Measurements from ENCODE around the gene CACNA1C.

- TF ChIP-seq POLR2A (IDR thresholded peaks at IDR 0.05) = no peak
- TF ChIP-seq, protein P1, sequence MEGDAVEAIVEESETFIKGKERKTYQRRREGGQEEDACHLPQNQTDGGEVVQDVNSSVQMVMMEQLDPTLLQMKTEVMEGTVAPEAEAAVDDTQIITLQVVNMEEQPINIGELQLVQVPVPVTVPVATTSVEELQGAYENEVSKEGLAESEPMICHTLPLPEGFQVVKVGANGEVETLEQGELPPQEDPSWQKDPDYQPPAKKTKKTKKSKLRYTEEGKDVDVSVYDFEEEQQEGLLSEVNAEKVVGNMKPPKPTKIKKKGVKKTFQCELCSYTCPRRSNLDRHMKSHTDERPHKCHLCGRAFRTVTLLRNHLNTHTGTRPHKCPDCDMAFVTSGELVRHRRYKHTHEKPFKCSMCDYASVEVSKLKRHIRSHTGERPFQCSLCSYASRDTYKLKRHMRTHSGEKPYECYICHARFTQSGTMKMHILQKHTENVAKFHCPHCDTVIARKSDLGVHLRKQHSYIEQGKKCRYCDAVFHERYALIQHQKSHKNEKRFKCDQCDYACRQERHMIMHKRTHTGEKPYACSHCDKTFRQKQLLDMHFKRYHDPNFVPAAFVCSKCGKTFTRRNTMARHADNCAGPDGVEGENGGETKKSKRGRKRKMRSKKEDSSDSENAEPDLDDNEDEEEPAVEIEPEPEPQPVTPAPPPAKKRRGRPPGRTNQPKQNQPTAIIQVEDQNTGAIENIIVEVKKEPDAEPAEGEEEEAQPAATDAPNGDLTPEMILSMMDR (IDR thresholded peaks at IDR 0.05) = no peak
Observed at GRCh38 chr12:2559931-2560330, 507.1 kb downstream of the CACNA1C start.
